IMR-90 (cell line): Measurements from ENCODE around the gene ADAM12.

Experiments
- CEBPB ChIP-seq: IDR thresholded peaks from 2 replicates; pipeline ENCODE4 v1.6.1; 2012; ENCODE audit warnings: low read depth, low read length, improper control_type of control experiment
- CHD1 ChIP-seq: IDR thresholded peaks from 2 replicates; pipeline ENCODE4 v1.6.1; 2012; ENCODE audit warnings: low read depth, low read length, improper control_type of control experiment
- CTCF ChIP-seq: conservative IDR thresholded peaks from 2 replicates; pipeline ENCODE4 v1.5.1; 2012; ENCODE audit warnings: mild to moderate bottlenecking, low read depth, low read length, improper control_type of control experiment
- ELK1 ChIP-seq: fragments of 150-350 bp; IDR thresholded peaks from 2 replicates; pipeline ENCODE4 v1.6.1; 2016; ENCODE audit warnings: low read depth, mild to moderate bottlenecking, low read length, moderate library complexity, borderline replicate concordance
- FOS ChIP-seq: fragments of 150-350 bp; IDR thresholded peaks from 2 replicates; pipeline ENCODE4 v1.6.1; 2016; ENCODE audit warnings: low read depth, low read length
- NFE2L2 ChIP-seq: fragments of 150-350 bp; IDR thresholded peaks from 2 replicates; pipeline ENCODE4 v1.6.1; 2016; ENCODE audit warnings: low read depth, mild to moderate bottlenecking, low read length
- POLR2A ChIP-seq: IDR thresholded peaks from 2 replicates; pipeline ENCODE4 v1.6.1; 2012; ENCODE audit warnings: mild to moderate bottlenecking, low read depth, low read length
- RAD21 ChIP-seq: IDR thresholded peaks from 2 replicates; pipeline ENCODE4 v1.6.1; 2012; ENCODE audit warnings: low read length, improper control_type of control experiment
- RCOR1 ChIP-seq: IDR thresholded peaks from 2 replicates; pipeline ENCODE4 v1.6.1; 2012; ENCODE audit warnings: mild to moderate bottlenecking, low read length, improper control_type of control experiment; ENCODE audit not compliant: insufficient replicate concordance
- RFX5 ChIP-seq: IDR thresholded peaks from 2 replicates; pipeline ENCODE4 v1.8.0; 2012; ENCODE audit warnings: low read depth, mild to moderate bottlenecking, low read length, moderate library complexity
- SMC3 ChIP-seq: fragments of 150-350 bp; IDR thresholded peaks from 2 replicates; pipeline ENCODE4 v1.6.1; 2016; ENCODE audit warnings: low read depth, mild to moderate bottlenecking, antibody characterized with exemption, low read length, moderate library complexity

- no peak for TF ChIP-seq POLR2A
- TF ChIP-seq CTCF: no peak
- TF ChIP-seq ELK1: no peak
- TF ChIP-seq RFX5: no peak
- TF ChIP-seq CEBPB: no peak
- no peak for TF ChIP-seq NFE2L2
- TF ChIP-seq FOS: no peak
- TF ChIP-seq CHD1: no peak
- no peak for TF ChIP-seq RAD21
- no peak for TF ChIP-seq RCOR1
- TF ChIP-seq SMC3: no peak
These were observed 210.8 kb downstream of the ADAM12 start for GRCh38 chr10:126177417-126178030.
